C1 segment of cervical spinal cord (tissue), 14 donors: ENCODE data around the gene PROSER2.

Experiments used
- DNase-seq, 14 donors: peaks; one replicate each; lab custom pipeline; 2025; lab: John Stamatoyannopoulos, UW

Gene PROSER2

DNA sequence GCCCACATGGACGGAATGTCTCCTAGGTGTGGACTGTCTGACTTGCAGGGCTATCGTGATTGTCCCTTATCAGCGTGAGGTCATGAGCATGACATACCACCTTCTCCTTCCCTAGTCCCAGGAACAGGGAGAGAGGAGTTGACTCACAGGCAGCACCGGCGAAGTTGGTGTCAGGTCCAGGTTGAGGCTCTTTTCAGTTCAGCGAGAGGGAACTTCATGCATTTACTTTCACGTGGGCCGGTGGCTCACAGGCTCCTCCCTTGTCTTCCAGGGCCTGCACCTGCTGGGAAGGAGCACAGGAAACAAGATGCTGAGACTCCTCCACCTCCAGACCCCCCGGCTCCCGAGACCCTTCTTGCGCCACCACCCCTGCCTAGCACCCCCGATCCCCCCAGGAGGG, 46.1 kb downstream of the PROSER2 start:
- DNase-seq: peak in 1 of 14 donors; percentile 9

DNA sequence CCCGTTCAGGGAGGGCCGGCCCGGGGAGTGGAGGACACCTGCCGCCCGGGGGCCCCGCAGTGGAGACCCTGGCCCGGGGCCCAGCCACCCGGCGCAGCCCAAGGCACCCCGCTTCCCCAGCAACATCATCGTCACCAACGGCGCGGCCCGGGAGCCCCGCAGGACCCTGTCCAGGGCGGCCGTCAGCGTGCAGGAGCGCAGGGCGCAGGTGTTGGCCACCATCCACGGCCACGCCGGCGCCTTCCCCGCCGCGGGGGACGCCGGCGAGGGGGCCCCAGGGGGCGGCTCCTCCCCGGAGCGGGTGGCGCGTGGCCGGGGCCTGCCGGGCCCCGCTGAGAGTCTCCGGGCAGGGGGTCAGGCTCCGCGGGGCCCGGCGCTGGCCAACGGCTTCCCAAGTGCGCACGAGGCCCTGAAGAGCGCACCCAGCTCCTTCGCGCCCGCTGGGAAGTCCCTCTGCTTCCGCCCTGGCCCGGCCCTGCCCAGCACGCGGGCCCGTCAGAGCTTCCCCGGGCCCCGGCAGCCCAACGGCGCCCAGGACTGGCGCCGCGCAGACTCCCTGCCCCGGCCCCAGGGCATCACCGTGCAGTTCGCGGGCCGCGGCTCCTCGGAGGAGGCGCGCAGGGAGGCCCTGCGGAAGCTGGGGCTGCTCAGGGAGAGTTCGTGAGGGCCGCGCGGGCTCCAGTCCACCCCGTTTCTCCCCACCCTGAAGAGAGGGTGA, 46.7 kb downstream of the PROSER2 start:
- DNase-seq: no peak

DNA sequence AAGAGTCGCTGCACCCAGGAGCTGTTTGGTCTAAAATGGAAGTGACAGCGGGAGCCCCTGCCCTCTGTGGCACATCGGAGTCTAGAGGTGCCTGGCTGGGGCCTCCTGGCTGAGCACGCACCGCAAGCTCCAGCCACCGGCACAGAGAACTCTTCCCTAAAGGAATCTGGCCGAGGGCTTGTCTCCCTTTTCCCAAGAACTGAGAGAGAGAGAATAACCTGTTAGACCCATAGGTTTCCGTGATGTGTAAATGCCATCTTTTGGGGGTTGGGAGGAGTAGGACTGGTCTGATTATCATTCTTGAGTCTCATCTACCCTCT, 47.3 kb downstream of the PROSER2 start:
- peak in 1 of 14 donors; percentile 30 for DNase-seq

DNA sequence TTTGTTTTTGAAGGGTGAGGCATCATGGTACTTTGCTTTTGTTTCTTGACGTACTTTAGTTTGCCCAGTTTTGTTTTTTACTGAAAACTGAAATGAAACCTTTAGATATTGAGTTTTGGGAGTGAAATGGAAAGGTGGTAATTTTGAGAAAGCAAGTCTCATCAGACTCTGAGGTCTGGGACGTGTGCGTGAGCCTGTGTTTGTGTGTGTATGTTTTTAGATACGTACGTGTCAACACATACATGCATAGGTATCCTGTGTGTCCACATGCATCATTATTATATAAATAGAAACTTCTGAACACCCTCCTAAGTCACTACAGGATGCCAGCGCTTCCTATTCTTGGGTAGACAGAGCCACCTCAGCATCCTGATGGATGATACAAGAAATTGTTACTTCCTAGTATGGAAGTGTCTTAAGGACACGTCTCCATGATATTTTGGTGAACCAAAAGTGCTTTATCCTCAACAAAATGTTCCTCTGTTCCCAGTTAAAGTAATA, 47.8 kb downstream of the PROSER2 start:
- DNase-seq: no peak

DNA sequence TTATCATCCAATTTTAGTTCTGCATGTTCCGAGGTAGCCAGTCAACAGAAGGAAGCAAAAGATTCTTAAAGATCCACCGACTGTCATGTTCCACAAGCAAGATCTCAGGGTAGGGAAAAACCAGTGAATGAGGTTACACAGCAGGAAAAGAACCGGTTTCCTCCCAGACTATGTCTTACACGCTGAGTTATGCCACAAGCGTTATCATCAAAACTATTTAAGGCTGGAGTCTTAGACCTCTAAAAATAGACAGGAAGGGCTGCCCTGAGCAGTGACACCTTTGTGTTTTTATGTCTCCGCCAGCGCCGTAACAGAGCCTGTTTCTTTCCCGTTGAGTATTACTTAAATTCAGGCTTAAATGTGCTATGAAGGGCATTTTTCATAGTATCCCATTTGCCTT, 48.3 kb downstream of the PROSER2 start:
- DNase-seq: no peak

DNA sequence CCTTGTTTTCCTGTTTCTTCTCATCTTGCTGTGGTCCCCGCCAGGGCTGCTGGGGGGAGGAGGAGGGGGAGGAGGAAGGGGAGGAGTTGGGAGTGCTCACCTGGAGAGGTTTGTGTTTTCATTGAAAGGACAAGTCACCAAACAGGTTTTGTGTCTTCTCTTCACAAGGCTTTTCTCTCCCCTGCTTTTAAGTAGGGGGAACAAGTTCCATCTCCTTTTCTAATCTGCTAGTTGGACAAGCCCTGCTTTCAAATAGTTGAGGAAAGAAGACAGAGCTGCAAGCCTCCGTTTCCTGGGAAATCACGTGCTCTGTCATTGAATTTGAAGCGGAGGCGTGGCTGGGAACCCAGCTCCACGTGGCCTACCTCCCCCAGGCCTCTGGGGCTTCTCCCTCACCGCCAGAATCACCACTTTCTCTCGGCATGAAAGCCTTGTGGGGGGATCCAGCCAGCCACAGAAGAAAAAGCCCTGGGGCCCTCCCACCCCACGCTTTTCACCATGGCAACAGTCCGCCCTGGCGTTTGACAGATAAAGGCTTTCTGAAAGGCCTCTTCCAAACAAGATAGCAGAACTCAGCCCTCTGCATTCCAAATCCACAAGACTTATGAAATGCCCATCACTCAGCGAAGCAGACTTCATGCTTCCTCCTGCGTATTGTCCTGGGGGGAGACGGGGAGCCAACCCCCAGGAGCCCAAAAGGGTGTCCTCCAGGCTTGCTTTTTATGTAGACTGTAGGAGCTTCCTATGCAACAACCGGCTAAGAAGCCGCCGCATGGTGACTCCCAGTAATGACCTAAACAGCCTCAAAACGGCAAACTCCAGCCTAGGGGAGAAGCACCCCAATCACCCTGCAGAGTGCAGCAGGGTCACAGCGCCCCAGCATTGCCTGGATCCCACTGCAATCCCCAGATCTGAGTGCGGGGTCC, 51.7 kb downstream of the PROSER2 start:
- DNase-seq: no peak

DNA sequence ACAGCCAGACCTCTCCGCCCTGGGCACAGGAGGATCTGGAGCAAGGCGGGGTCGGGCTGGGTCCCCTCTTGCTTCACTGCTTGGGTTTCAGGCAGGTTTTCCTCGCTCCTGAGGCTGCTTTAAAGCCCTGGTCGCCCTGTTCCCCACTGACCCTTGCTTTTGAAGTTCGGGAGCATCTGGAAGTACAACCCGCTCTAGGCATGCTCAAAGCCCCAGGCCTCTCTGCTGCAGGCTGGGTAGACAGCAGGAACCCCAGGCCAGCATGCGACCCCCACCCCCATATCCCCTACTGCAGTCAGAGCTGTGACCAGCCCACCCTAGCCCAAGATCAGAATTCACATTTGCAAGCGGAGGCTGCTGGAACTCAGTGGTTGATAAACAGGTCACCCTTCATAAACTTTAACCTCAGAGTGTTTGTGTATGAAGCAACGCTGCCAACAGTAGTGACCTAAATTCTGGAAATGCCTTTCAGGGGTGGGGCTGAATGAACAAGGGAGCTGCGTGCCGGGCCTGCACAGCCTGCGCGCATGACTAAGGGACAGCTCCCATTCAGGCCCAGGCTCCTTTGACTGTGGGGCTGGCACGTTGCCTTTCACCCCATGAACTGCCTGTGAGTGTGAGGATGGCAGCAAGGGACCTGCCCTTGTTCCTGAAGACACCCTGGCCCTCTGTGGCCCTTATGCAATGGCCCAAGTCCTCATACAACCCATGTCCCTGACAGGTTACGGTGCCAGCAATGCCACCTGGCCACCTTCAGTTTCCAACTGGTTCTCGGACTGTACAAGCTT, 52.5 kb downstream of the PROSER2 start:
- peak in 2 of 14 donors; percentile 13 to 79 for DNase-seq

DNA sequence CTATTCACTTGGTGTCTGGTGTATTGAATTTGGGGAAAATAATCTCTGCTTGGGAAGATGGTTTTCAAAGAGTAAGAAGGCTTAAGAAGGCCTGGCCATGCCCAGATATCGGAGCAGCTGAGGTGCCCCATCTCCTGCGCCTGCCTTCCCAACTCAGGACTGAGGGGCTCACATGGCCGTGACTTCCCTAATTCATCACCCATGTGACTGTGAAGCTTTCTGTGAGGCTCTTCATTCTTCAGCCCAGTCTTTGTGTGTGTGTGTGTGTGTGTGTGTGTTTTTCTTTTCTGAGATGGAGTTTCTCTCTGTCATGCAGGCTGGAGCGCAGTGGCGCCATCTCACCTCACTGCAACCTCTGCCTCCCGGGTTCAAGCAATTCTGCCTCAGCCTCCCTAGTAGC, 53.2 kb downstream of the PROSER2 start:
- DNase-seq: no peak

DNA sequence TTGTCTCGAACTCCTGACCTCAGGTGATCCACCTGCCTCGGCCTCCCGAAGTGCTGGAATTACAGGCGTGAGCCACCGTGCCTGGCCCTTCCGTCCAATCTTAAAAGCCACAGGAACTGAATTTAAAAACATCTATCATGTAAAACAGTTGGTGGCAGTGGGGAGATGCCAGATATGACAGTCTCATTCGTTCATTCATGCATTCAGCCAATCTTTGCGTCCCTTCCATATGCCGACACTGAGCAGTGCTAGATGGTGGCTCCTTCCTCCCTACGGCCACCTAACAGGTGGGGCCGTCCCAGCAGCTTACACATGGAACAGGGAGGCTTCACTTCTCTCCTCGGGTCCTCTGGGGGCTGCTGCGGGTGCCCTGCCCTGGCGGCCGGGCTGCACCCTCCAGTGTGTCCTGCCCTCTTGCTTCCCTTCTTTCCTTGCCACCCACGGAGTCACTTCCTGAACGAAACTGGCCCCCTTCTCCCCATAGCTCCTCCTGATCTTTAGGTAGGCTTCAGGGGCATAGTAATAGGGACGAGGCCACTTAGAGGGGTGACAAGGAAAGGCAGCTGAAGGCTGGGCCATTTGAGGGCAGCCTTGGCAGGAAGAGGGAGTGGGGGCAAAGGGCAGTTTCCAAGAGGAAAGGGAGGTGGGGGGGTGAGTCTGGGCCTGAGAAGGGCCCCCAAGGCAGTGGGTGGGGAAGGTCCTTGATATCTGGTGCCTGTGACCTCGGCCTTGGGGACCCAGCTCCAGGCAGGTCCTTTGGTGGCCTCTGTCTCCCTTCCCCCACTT, 53.8 kb downstream of the PROSER2 start:
- DNase-seq: no peak

DNA sequence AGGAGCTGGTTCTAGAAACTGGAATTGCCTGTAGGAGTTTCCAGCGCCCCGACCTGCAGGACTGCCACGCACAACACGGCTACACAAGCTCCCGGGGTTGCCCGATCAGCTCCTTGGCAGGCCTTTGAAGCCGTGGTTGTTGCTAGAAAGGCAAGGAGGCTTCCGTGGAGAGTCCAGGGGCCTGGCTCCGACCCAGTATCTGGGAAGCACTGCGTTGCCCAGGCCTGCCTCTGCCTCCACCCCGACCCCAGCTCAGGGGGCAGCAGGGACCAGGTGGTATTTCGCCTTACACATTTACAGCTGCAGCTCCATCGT, 54.4 kb downstream of the PROSER2 start:
- no peak for DNase-seq

DNA sequence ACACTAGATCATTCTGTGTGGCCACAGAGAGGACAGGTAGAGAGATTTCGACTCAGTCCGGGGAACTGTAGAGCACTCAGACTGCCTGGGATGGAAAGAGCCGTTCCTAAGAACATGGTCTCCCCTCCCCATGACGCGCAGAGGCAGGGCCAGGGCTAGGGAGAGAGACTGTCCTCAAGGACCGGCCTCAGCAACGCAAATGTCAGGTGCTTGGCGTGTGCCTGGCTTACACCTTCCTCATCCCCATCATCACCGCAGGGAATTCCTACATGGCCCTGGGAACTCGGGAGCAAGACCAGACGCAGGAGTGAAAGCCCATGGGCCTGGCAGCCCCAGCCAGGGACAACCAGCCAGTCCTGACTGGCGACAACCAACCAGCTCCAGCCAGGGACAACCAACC, 55.6 kb downstream of the PROSER2 start:
- DNase-seq: no peak

DNA sequence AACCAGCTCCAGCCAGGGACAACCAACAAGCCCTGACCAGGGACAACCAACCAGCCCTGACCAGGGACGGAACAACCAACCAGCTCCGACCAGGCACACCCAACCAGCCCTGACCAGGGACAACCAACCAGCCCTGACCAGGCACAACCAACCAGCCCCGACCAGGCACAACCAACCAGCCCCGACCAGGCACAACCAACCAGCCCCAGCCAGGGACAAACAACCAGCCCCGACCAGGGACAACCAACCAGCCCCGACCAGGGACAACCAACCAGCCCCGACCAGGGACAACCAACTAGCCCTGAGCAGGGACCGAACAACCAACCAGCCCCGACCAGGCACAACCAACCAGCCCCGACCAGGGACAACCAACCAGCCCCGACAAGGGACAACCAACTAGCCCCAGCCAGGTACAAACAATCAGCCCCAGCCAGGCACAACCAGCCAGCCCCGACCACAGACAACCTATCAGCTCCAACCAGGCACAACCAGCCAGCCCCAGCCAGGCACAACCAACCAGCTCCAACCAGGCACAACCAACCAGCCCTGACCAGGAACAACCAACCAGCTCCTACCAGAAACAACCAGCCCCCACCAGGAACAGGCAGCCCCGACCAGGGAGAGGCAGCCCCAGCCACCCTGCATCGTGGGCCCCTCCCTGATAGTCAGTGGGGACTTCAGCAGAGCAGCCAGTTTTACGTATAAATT, 56.4 kb downstream of the PROSER2 start:
- no peak for DNase-seq

DNA sequence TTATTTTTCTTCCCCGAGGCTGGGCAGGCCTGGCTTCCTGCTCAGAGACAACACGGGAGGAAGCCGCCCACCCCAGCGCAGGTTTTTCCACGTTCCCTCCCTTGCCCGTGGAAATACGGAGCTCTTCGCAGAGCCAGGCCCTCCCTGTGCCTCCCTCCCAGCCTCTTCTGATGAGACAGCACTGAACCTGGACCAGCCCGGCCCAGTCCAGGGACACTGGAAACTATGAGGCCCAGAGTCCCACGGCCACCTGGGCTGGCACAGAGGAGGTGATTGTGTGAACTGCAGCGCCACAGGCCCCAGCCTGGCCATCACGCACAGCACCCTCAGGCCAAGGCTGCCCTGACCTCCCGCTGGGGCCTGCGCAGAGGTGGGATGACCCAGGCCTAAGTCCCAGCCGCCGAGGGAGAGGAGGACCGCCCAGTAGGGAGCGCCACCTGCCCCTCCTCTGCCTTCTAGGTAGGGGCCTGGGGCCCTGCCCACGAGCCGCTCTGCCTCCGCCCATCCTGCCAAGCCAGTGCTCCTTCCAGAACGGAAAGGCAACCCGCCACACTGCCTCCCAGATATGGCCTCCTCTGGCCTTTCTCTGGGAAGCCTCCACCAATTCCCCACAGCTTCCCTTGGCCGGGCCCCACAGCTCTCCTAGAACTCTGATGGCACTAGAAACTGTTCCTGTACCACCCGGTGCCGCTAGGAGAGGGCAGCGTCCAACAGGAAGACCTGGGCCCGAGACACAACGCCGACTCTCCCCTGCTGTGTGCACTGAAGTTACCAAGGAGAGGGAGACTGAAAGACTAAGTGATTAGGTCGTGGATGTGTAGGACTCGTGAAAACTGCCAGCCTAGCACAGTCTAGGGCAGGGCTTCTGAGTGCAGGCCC, 57.2 kb downstream of the PROSER2 start:
- DNase-seq: no peak

DNA sequence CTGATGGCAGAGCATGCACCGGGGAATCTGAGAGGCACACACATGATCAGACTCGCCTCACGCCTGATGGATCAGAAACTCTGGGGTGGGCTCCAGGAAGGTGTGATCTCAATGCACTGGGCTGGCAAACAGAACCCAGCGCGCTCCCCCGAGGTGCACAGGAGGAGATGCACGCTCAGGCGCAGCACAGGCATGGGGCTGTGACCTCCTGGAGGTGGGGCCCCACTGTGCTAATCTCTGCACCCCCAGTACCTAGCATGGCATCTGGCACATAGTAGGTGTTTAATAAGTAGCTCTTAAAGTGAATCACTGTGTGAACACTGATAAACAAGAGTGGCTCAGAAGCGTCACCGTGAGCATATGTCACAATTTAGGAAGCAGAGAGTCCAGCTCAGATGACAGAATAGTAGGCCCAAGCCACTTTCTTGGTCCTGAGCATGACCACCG, 57.9 kb downstream of the PROSER2 start:
- no peak for DNase-seq

DNA sequence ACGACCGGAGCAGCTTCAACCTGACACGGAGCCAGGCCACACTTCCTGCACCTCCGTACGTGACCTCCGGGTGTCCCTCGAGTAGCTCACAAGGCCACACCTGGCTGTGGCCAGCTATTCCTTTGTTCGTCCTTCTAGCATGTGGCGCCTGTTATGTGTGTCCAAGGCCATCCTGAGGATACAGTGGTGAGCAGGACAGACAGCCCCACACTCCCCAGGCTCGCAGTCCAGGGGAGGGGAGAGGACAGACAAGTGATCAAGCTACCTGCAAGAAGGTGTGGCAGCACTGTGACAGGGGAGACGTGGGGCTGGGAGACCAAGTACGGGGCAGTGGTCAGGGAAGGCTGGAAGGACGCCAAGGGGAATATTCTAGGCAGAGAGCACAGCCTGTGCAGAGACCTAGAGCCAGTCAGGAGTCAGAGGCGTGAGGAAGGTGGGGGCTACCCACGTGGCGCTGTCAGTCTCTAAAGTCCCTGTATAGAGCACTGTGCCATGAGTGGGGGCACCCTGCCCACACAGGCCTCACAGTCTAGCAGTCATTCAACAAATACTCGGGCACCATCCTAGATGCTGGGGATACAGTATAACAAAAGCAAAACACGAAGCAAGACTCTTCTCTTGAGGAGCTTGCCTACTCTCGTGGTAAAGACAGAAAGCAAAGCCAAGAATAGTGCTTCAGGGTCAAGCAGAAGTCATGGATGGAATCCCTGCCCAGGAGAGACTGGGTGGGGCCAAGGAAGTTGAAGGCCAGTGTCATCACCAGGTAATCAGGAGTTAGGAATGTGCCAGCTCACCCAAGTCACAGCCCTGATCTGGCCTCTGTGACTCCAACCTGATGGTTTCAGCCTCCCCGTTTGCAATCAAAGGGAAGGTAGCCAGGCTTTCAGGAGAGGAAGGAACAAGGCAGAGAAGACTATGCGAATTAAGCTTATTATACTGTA, 58.6 kb downstream of the PROSER2 start:
- no peak for DNase-seq

DNA sequence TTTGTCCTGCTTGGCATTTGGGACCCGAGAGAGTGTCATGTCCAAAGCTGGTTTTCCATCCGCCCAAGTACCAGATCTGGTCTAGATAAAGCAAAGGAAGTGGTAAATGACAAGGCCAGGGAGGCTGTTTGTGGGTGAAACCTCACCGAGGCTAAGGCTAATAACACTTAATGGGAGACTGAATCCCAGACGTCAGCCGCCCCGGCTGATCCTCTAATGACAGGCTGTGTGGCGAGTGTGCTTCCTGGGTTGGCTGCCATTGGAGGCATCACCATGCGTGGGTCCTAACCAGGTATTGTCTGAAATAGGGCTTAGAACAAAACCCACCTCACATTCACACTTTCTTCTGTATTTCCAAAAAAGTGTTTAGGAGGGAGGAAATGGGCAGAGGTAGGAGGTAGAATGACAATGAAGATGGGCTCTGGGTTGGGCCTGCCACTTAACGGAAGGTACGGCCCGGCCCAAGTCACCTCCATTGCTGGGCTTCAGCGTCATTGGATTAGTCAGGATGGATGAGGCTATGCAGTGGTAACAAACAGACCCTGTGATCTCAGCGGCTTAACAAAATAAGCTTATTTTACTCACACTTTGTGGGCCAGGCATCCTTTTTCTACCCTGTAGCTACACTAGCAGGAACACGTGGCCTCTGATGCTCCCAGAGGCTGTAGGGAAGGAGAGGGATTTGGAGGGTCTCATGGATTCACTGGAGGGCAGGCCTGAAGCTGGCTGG, 59.7 kb downstream of the PROSER2 start:
- DNase-seq: no peak

DNA sequence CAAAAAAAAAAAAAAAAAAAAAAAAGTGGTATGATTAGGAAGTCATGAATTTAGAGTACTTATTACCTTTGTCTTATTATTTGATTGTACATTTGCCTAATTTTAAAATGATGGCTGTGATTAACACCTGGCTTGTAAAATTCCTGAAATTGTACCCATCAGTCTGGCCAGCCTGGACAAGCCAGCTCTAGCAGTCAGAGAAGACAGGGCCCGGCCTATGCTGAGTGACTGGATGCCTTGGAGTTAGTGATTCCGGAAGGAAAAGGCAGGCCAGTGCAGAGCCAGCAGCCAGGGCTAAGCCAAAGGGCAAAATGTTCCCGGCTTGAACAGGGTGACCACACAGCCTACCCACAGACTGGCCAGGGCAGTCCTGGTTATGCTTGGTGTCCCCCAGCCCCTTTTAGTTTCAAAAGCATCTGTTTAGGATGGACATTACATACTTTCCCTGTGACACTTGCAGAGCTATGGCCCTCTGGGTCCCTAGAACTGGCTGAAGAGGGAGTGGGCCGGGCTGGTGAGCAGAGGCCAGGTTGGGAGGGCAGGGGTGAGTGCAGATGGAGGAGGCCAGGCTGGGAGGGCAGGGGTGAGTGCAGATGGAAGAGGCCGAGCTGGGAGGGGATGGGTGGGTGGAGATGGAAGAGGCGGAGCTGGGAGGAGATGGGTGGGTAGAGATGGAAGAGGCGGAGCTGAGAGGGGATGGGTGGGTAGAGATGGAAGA, 61.7 kb downstream of the PROSER2 start:
- DNase-seq: no peak
